ENCODE results near the gene DACH1. TPM values are rescaled to one million over a fixed set of nuclear protein-coding genes. Genes with fewer than 3 reads are reported as not detected.

The DACH1 gene
- total and polyA plus RNA-seq, 9 of the 15 experiments (the other 6 are each of a cell fraction or from before 2014, with no cell fraction given) = 0.04 to 0.07 (median 0.04) TPM; not detected in 2

GRCh38 chr13:71861769-71862458, 5.1 kb downstream of the DACH1 start:
- ChIA-PET CTCF (ENCODE audit: low intra/inter-chr PET ratio) (no interaction called here), POLR2A (no interaction called here)
- no peak overlapping the region for H2AFZ ChIP-seq (ENCODE audit: low read depth, low read length)
- no peak for TF ChIP-seq ZNF561 (CRISPR knock-in tag; conservative IDR thresholded peaks at IDR 0.05)
- TF ChIP-seq FUS (optimal IDR thresholded peaks at IDR 0.05; ENCODE audit: low read depth, low read length) = no peak
- no peak for TF ChIP-seq MXI1 (IDR thresholded peaks at IDR 0.05; ENCODE audit: low read depth, low read length)
- no peak for TF ChIP-seq PHF8 (IDR thresholded peaks at IDR 0.05; ENCODE audit: borderline replicate concordance, low read length)
- no peak for TF ChIP-seq ESRRA (IDR thresholded peaks at IDR 0.05; ENCODE audit: borderline replicate concordance, low read depth)
- TF ChIP-seq, protein P1, sequence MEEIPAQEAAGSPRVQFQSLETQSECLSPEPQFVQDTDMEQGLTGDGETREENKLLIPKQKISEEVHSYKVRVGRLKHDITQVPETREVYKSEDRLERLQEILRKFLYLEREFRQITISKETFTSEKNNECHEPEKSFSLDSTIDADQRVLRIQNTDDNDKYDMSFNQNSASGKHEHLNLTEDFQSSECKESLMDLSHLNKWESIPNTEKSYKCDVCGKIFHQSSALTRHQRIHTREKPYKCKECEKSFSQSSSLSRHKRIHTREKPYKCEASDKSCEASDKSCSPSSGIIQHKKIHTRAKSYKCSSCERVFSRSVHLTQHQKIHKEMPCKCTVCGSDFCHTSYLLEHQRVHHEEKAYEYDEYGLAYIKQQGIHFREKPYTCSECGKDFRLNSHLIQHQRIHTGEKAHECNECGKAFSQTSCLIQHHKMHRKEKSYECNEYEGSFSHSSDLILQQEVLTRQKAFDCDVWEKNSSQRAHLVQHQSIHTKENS (CRISPR knock-in tag; IDR thresholded peaks at IDR 0.05) = no peak
- TF ChIP-seq POLR2AphosphoS2 (IDR thresholded peaks at IDR 0.05; ENCODE audit: low read length) = no peak
- no peak for TF ChIP-seq ZNF696 (CRISPR knock-in tag; conservative IDR thresholded peaks at IDR 0.05)
- no peak for TF ChIP-seq ZBTB17 (CRISPR knock-in tag; IDR thresholded peaks at IDR 0.05)
- no peak for TF ChIP-seq NCOA4 (IDR thresholded peaks at IDR 0.05; ENCODE audit: partially characterized antibody)
- no peak for TF ChIP-seq ZBTB2 (IDR thresholded peaks at IDR 0.05)
- no peak overlapping the region for H3K27ac ChIP-seq (ENCODE audit: extremely low read depth, low read depth, low read length)
- H3K4me1 ChIP-seq (replicated peaks in 1 of 2; ENCODE audit: control insufficient read depth in 2 of 2, insufficient read depth in 2 of 2, low read length in 2 of 2) = peaks cover 0 to 8% of the 10 kb centered on the region in 2 experiments; a peak in 2 of 5 replicates
- H3K9me3 ChIP-seq (replicated peaks; ENCODE audit: control insufficient read depth, insufficient read depth, low read depth, low read length) = no peaks in the 10 kb centered on the region
- no peaks in the 10 kb centered on the region for H3K79me2 ChIP-seq (ENCODE audit: control insufficient read depth, insufficient read depth, low read length)
- H3K9ac ChIP-seq (ENCODE audit: insufficient read depth in 1 of 2, low read depth in 2 of 2, low read length in 2 of 2) = no peak overlapping the region
- H3K27me3 ChIP-seq (ENCODE audit: control insufficient read depth in 2 of 2, insufficient read depth in 2 of 2, low read length in 2 of 2) = no peaks in the 10 kb centered on the region
- WGBS (ENCODE audit: insufficient coverage, low coverage, missing lambda C conversion rate) = 0% methylated on average over 2 of the region's 2 CpGs
- no peak overlapping the region for H3K4me3 ChIP-seq
- FAIRE-seq (no peak), ATAC-seq (no peak), DNase-seq (ENCODE audit: extremely low read depth in 1 of 4, low spot score in 3 of 4) (no peak)
- BruUV-seq (replicated peaks) = no TSS peak
- in situ Hi-C loops (cut with MboI) = no loop called here
- intact Hi-C loops (cut with micrococcal nuclease) = no loop called here
- no peaks in the 10 kb centered on the region for H3K9me1 ChIP-seq (ENCODE audit: control insufficient read depth, insufficient read depth, low read length)
- no peaks in the 10 kb centered on the region for H4K20me1 ChIP-seq (replicated peaks; ENCODE audit: control insufficient read depth, insufficient read depth, low read length)
- H3K4me2 ChIP-seq (ENCODE audit: insufficient read depth, low read length) = no peak overlapping the region
- H3K36me3 ChIP-seq (ENCODE audit: control insufficient read depth, insufficient read depth, low read length) = no peaks in the 10 kb centered on the region

Measured in K562 (cell line).